Neural progenitor cell (in vitro differentiated cells): ENCODE results near the gene SLC22A16.

Experiments
- EZH2 ChIP-seq: fragments of 200-600 bp; sonication (generic); IDR thresholded peaks from 2 replicates; pipeline ENCODE4 v1.6.1; 2017; ENCODE audit warnings: antibody characterized with exemption, mild to moderate bottlenecking, moderate library complexity
- EZH2phosphoT487 ChIP-seq: fragments of 200-600 bp; sonication (generic); IDR thresholded peaks from 2 replicates; pipeline ENCODE4 v1.6.1; 2017; ENCODE audit warnings: antibody characterized with exemption
- TF ChIP-seq, protein P1 (sequence below): fragments of 200-600 bp; sonication (generic); IDR thresholded peaks from 2 replicates; pipeline ENCODE4 v1.5.1; 2017; ENCODE audit warnings: antibody characterized with exemption, mild to moderate bottlenecking

DNA sequence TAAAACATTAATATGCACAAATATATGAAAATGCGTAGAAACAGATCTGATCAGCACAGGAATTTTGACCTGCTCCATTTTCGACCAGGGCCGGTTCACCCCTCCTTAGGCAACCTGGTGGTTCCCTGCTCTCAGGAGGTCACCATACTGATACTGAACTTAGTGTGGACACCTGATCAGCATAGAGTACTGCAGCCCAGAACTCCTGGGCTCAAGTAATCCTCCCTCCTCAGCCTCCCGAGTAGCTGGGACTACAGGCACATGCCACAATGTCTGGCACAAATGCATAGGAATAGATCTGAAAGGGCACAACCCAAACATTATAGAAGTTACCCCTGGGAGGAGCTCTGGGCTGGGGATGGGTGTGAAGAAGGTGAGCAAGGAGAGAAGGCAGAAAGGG is 36.4 kb downstream of the SLC22A16 start:
- TF ChIP-seq, protein P1, sequence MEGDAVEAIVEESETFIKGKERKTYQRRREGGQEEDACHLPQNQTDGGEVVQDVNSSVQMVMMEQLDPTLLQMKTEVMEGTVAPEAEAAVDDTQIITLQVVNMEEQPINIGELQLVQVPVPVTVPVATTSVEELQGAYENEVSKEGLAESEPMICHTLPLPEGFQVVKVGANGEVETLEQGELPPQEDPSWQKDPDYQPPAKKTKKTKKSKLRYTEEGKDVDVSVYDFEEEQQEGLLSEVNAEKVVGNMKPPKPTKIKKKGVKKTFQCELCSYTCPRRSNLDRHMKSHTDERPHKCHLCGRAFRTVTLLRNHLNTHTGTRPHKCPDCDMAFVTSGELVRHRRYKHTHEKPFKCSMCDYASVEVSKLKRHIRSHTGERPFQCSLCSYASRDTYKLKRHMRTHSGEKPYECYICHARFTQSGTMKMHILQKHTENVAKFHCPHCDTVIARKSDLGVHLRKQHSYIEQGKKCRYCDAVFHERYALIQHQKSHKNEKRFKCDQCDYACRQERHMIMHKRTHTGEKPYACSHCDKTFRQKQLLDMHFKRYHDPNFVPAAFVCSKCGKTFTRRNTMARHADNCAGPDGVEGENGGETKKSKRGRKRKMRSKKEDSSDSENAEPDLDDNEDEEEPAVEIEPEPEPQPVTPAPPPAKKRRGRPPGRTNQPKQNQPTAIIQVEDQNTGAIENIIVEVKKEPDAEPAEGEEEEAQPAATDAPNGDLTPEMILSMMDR = no peak
- TF ChIP-seq EZH2phosphoT487 = no peak
- no peak for TF ChIP-seq EZH2
